Endothelial cell of umbilical vein (primary cell): ENCODE results near the gene SLC27A4. TPM values are rescaled to one million over a fixed set of nuclear protein-coding genes. Genes with fewer than 3 reads are reported as not detected.

Source experiments
- BruUV-seq: library from RNA; stranded (reverse); fragments of 400-500 nt; replicated peaks from 2 replicates; lab custom pipeline; 2021; lab: Mats Ljungman, UMichigan
- CTCF ChIA-PET: fragments of 300-600, 350-600 bp; sonication (Branson Sonifier 250); formaldehyde crosslinking; loops from one replicate; lab custom pipeline; 2021; ENCODE audit warnings: antibody characterized with exemption, inconsistent platforms; lab: Charles Lee
- POLR2A ChIA-PET: fragments of 300-600, 350-600 bp; sonication (Branson Sonifier 250); formaldehyde crosslinking; loops from one replicate; lab custom pipeline; 2021; ENCODE audit warnings: antibody characterized with exemption, inconsistent platforms; lab: Charles Lee
- DNase-seq: peaks from one replicate; pipeline ENCODE4 v3.0.0-alpha.2; 2011; ENCODE audit warnings: low read depth, low spot score
- FAIRE-seq: peaks from 2 replicates; lab custom pipeline; 2011; peaks lifted over from hg19 to GRCh38; lab: Jason Lieb, UNC
- H2AFZ ChIP-seq: 2 replicates; pipeline ENCODE4 v1.6.0; 2012; ENCODE audit warnings: low read depth, low read length, control low read depth, inconsistent platforms
- H3K27ac ChIP-seq: 2 replicates; pipeline ENCODE4 v1.5.1; 2011; ENCODE audit warnings: low read depth, mild to moderate bottlenecking, control low read depth, low read length, moderate library complexity; ENCODE audit not compliant: insufficient read depth
- H3K27me3 ChIP-seq, 2 experiments: 2 replicates each; pipeline versions ENCODE4 v1.6.0 to v1.6.1; 2011; ENCODE audit warnings: low read length in 2 of 2, mixed read lengths in 1 of 2; ENCODE audit not compliant: control insufficient read depth in 2 of 2, insufficient read depth in 2 of 2
- H3K36me3 ChIP-seq, 2 experiments: 2 replicates in 1 of 2; 3 replicates in 1 of 2; pipeline ENCODE4 v1.5.1; 2011; ENCODE audit warnings: low read length in 2 of 2, mild to moderate bottlenecking in 1 of 2, moderate library complexity in 1 of 2; ENCODE audit not compliant: control insufficient read depth in 2 of 2, insufficient read depth in 2 of 2; ENCODE audit errors: extremely low read depth in 1 of 2
- H3K4me1 ChIP-seq: 3 replicates; pipeline ENCODE4 v1.5.1; 2011; ENCODE audit warnings: mild to moderate bottlenecking, low read length; ENCODE audit not compliant: control insufficient read depth, insufficient read depth; ENCODE audit errors: extremely low read depth
- H3K4me2 ChIP-seq: 2 replicates; pipeline ENCODE4 v1.6.1; 2011; ENCODE audit warnings: low read length, control low read depth, mixed read lengths; ENCODE audit not compliant: insufficient read depth
- H3K4me3 ChIP-seq, 3 experiments: fragments of 200-600 bp in 1 of 3; sonication (generic), shearing (Covaris generic) in 1 of 3; replicated peaks in 1 of 3; 2 replicates each; pipeline ENCODE4 v1.5.1; 2011 to 2016; ENCODE audit warnings: control low read depth in 3 of 3, low read length in 3 of 3, mild to moderate bottlenecking in 2 of 3, inconsistent platforms in 1 of 3, low read depth in 1 of 3, moderate library complexity in 1 of 3; ENCODE audit not compliant: insufficient read depth in 1 of 3
- H3K79me2 ChIP-seq: 2 replicates; pipeline ENCODE4 v1.6.0; 2012; ENCODE audit warnings: low read length, inconsistent platforms; ENCODE audit not compliant: control insufficient read depth, insufficient read depth
- H3K9ac ChIP-seq: replicated peaks from 2 replicates; pipeline ENCODE3; 2011; ENCODE audit warnings: low read length, control low read depth; ENCODE audit not compliant: insufficient read depth; ENCODE audit errors: extremely low read depth
- H3K9me1 ChIP-seq: replicated peaks from 3 replicates; pipeline ENCODE4 v1.6.0; 2011; ENCODE audit warnings: mild to moderate bottlenecking, low read length; ENCODE audit not compliant: control insufficient read depth, insufficient read depth; ENCODE audit errors: extremely low read depth
- H3K9me3 ChIP-seq: replicated peaks from 2 replicates; pipeline ENCODE4 v1.5.1; 2012; ENCODE audit warnings: low read length, inconsistent platforms; ENCODE audit not compliant: control insufficient read depth, insufficient read depth
- H4K20me1 ChIP-seq: replicated peaks from 2 replicates; pipeline ENCODE3; 2011; ENCODE audit warnings: mild to moderate bottlenecking, low read length; ENCODE audit not compliant: control insufficient read depth, insufficient read depth; ENCODE audit errors: extremely low read depth
- CTCF ChIP-seq, 2 donors: IDR thresholded peaks; 1 replicate in 1 of 2; 2 replicates in 1 of 2; pipeline ENCODE4 v1.5.1; 2011; ENCODE audit warnings: low read length in 2 of 2, mild to moderate bottlenecking in 2 of 2, moderate library complexity in 2 of 2, control low read depth in 1 of 2, inconsistent platforms in 1 of 2, low read depth in 1 of 2; ENCODE audit not compliant: insufficient read depth in 1 of 2; ENCODE audit errors: extremely low read depth in 1 of 2
- EZH2 ChIP-seq: IDR thresholded peaks from 2 replicates; pipeline ENCODE4 v1.6.1; 2012; ENCODE audit warnings: borderline replicate concordance, low read depth, mild to moderate bottlenecking, moderate library complexity, low read length, inconsistent platforms; ENCODE audit not compliant: severe bottlenecking
- FOS ChIP-seq: IDR thresholded peaks from 2 replicates; pipeline ENCODE4 v1.6.1; 2011; ENCODE audit warnings: mild to moderate bottlenecking, low read length, moderate library complexity, borderline replicate concordance; ENCODE audit not compliant: insufficient read depth
- GATA2 ChIP-seq: IDR thresholded peaks from 2 replicates; pipeline ENCODE4 v1.7.0; 2011; ENCODE audit warnings: low read depth, mild to moderate bottlenecking, moderate library complexity, mixed read lengths, low read length; ENCODE audit not compliant: insufficient read length, insufficient read depth
- JUN ChIP-seq: IDR thresholded peaks from 2 replicates; pipeline ENCODE4 v1.6.1; 2011; ENCODE audit warnings: borderline replicate concordance, low read depth; ENCODE audit not compliant: insufficient read length, insufficient read depth
- MAX ChIP-seq: IDR thresholded peaks from 2 replicates; pipeline ENCODE4 v1.6.1; 2011; ENCODE audit not compliant: insufficient read depth, insufficient read length
- MYC ChIP-seq: IDR thresholded peaks from one replicate; pipeline ENCODE4 v1.6.1; 2011; ENCODE audit warnings: mild to moderate bottlenecking, low read depth, low read length
- POLR2A ChIP-seq: IDR thresholded peaks from 2 replicates; pipeline ENCODE4 v1.6.1; 2012; ENCODE audit warnings: low read depth, mild to moderate bottlenecking, control low read depth, low read length
- POLR2AphosphoS5 ChIP-seq: IDR thresholded peaks from 2 replicates; pipeline ENCODE4 v1.6.1; 2012; ENCODE audit warnings: low read depth, mild to moderate bottlenecking, control low read depth, low read length, moderate library complexity; ENCODE audit not compliant: insufficient read depth
- dilution Hi-C: fragments of 300-500 bp; cut with MboI; formaldehyde crosslinking; loops from one replicate; pipeline ENCODE4 v1.15.0; 2019; ENCODE audit warnings: low sequenced_read_pairs; ENCODE audit not compliant: extremely low pct_ligation_motif_present
- intact Hi-C: fragments of 100-400 bp; cut with micrococcal nuclease; formaldehyde crosslinking; loops from one replicate; pipeline ENCODE4 v1.10.0; 2022
- polyA plus RNA-seq, 4 experiments: library from polyadenylated mRNA; depleted of rRNA in 3 of 4; stranded (reverse) in 3 of 4; unstranded in 1 of 4; fragments of >200 nt; gene quantifications; 2 replicates each; pipeline versions ENCODE4 v1.2.1 to v1.2.3, GENCODE V29; 2011 to 2012; ENCODE audit warnings: missing spikeins in 1 of 4
- total RNA-seq: library from RNA; stranded (reverse); gene quantifications from 2 replicates; pipeline ENCODE4 v1.2.3, GENCODE V29; 2021

SLC27A4 gene
- total and polyA plus RNA-seq, 2 donors (not counting 3 experiments of a cell fraction or from before 2014, with no cell fraction given) = 29.9 to 35.0 TPM

- no peaks in the 10 kb centered on the region for H3K9me1 ChIP-seq
- CTCF ChIA-PET = interaction anchor here (3.1 kb wide), 1 partner anchor 43 kb away, joined by 17 read pairs; no protein-coding TSS in a partner anchor
- H3K79me2 ChIP-seq = no peaks in the 10 kb centered on the region
- POLR2A ChIA-PET = no interaction called here
- H3K4me1 ChIP-seq = peaks cover 6% of the 10 kb centered on the region
- intact Hi-C loops (loop anchor here (10.0 kb wide), 1 partner anchor 256 kb away; the partner anchor contains the start of gene SPTAN1), dilution Hi-C loops (no loop called here)
- no peak overlapping the region for H3K9ac ChIP-seq
- H2AFZ ChIP-seq = no peak overlapping the region
- DNase-seq = no peak
- no peak overlapping the region for H3K4me2 ChIP-seq
- TF ChIP-seq FOS (no peak), CTCF (IDR thresholded peaks at IDR 0.05; ENCODE audit: extremely low read depth in 1 of 2, insufficient read depth in 1 of 2, low read depth in 1 of 2, low read length in 2 of 2) (no peak), MYC (no peak), GATA2 (no peak), EZH2 (no peak), POLR2AphosphoS5 (no peak), POLR2A (no peak), JUN (no peak), MAX (no peak)
- no peaks in the 10 kb centered on the region for H3K27me3 ChIP-seq
- BruUV-seq = no TSS peak
- H3K4me3 ChIP-seq = no peak overlapping the region
- no peaks in the 10 kb centered on the region for H4K20me1 ChIP-seq
- FAIRE-seq = no peak
- no peaks in the 10 kb centered on the region for H3K36me3 ChIP-seq
- H3K27ac ChIP-seq = no peak overlapping the region
- no peaks in the 10 kb centered on the region for H3K9me3 ChIP-seq
These were observed 41.5 kb upstream of the SLC27A4 start for GRCh38 chr9:128298535-128299482.
